K562 (cell line): ENCODE results near the gene KCNE1. TPM values are rescaled to one million over a fixed set of nuclear protein-coding genes. Genes with fewer than 3 reads are reported as not detected.
"Not testable (repeated sequence)": the region's sequence is repeated elsewhere in the genome, so short reads cannot be mapped to it uniquely, and the experiment has no call there.

ENCODE experiments used
- ATAC-seq: fragments of 200-7000 bp; cut with Tn5 transposase; 3 replicates; pipeline ENCODE4 v1.9.1; 2020; ENCODE audit warnings: moderate library complexity
- BruUV-seq: library from RNA; stranded (reverse); fragments of 400-500 nt; replicated peaks from 2 replicates; lab custom pipeline; 2021; lab: Mats Ljungman, UMichigan
- CTCF ChIA-PET: fragments of 300-600 bp; formaldehyde crosslinking; extraction: SDS; loops from one replicate; lab custom pipeline; 2021; ENCODE audit warnings: low intra/inter-chr PET ratio; lab: Yijun Ruan, JAX
- POLR2A ChIA-PET: fragments of 300-600, 350-650 bp; sonication (Branson Sonifier 250); formaldehyde crosslinking; extraction: SDS; loops from one replicate; lab custom pipeline; 2021; ENCODE audit warnings: antibody characterized with exemption, inconsistent platforms; lab: Yijun Ruan, JAX
- DNase-seq, 4 experiments: peaks; one replicate each; pipeline versions ENCODE4 v3.0.0 to v3.0.0-alpha.2; 2011 to 2018; ENCODE audit warnings: low spot score in 3 of 4, mixed read lengths in 3 of 4; ENCODE audit errors: extremely low read depth in 1 of 4
- FAIRE-seq: peaks from 2 replicates; lab custom pipeline; 2011; peaks lifted over from hg19 to GRCh38; lab: Jason Lieb, UNC
- H2AFZ ChIP-seq: 2 replicates; pipeline ENCODE4 v1.6.0; 2011; ENCODE audit warnings: low read depth, low read length, control low read depth, inconsistent platforms
- H3K27ac ChIP-seq: fragments of 200-600 bp; 3 replicates; pipeline ENCODE4 v1.8.0; 2011; ENCODE audit warnings: low read depth, mild to moderate bottlenecking, control low read depth, inconsistent platforms, low read length, moderate library complexity, mixed read lengths; ENCODE audit errors: extremely low read depth
- H3K27me3 ChIP-seq, 2 experiments: fragments of 300-600 bp in 1 of 2; 2 replicates in 1 of 2; 3 replicates in 1 of 2; pipeline versions ENCODE4 v1.6.0 to v1.8.0; 2011; ENCODE audit warnings: inconsistent platforms in 2 of 2, low read length in 2 of 2, mild to moderate bottlenecking in 1 of 2, mixed read lengths in 1 of 2, moderate library complexity in 1 of 2; ENCODE audit not compliant: control insufficient read depth in 2 of 2, insufficient read depth in 2 of 2
- H3K36me3 ChIP-seq: fragments of 300-600 bp; 3 replicates; pipeline ENCODE4 v1.8.0; 2011; ENCODE audit warnings: mild to moderate bottlenecking, low read length, inconsistent platforms; ENCODE audit not compliant: control insufficient read depth, insufficient read depth
- H3K4me1 ChIP-seq, 2 experiments: fragments of 200-600 bp in 1 of 2; replicated peaks in 1 of 2; 2 replicates in 1 of 2; 3 replicates in 1 of 2; pipeline versions ENCODE4 v1.5.1 to v1.8.0; 2011; ENCODE audit warnings: inconsistent platforms in 2 of 2, low read length in 2 of 2, mild to moderate bottlenecking in 1 of 2, mixed read lengths in 1 of 2, moderate library complexity in 1 of 2; ENCODE audit not compliant: control insufficient read depth in 2 of 2, insufficient read depth in 2 of 2
- H3K4me2 ChIP-seq: 2 replicates; pipeline ENCODE4 v1.6.1; 2011; ENCODE audit warnings: low read length, control low read depth, inconsistent platforms, mixed read lengths; ENCODE audit not compliant: insufficient read depth
- H3K4me3 ChIP-seq: fragments of 200-600 bp; sonication (generic), shearing (Covaris generic); 2 replicates; pipeline ENCODE4 v1.5.1; 2016; ENCODE audit warnings: control low read depth, inconsistent platforms
- H3K79me2 ChIP-seq: fragments of 200-600 bp; 3 replicates; pipeline ENCODE4 v1.8.0; 2011; ENCODE audit warnings: low read length, inconsistent platforms; ENCODE audit not compliant: control insufficient read depth, insufficient read depth
- H3K9ac ChIP-seq, 2 experiments: 2 replicates each; pipeline versions ENCODE4 v1.6.0 to v1.6.1; 2011; ENCODE audit warnings: low read depth in 2 of 2, low read length in 2 of 2, control low read depth in 1 of 2, inconsistent platforms in 1 of 2, mild to moderate bottlenecking in 1 of 2, mixed read lengths in 1 of 2; ENCODE audit not compliant: insufficient read depth in 1 of 2
- H3K9me1 ChIP-seq: one replicate; pipeline ENCODE4 v1.6.0; 2011; ENCODE audit warnings: inconsistent platforms, mild to moderate bottlenecking, low read length, moderate library complexity; ENCODE audit not compliant: control insufficient read depth, insufficient read depth
- H3K9me3 ChIP-seq: replicated peaks from 2 replicates; pipeline ENCODE4 v1.5.1; 2011; ENCODE audit warnings: low read depth, low read length, inconsistent platforms; ENCODE audit not compliant: control insufficient read depth, insufficient read depth
- H4K20me1 ChIP-seq: replicated peaks from 2 replicates; pipeline ENCODE4 v1.6.1; 2011; ENCODE audit warnings: low read length, inconsistent platforms, mixed read lengths; ENCODE audit not compliant: control insufficient read depth, insufficient read depth
- WGBS: fragments of 100-300 bp; shearing (Covaris generic); methylation state at CpG from one replicate; pipeline ENCODE4 v1.1.6; 2016; ENCODE audit warnings: low coverage, mixed read lengths; ENCODE audit not compliant: insufficient coverage; ENCODE audit errors: missing lambda C conversion rate; 5-methylcytosine and 5-hydroxymethylcytosine counted together
- in situ Hi-C: fragments of 300-500 bp; cut with MboI; formaldehyde crosslinking; loops from 4 replicates; pipeline ENCODE4 v1.15.0; 2018; ENCODE audit warnings: inconsistent platforms, mixed read lengths
- intact Hi-C: fragments of 100-400 bp; cut with micrococcal nuclease; formaldehyde crosslinking; loops from 2 replicates; pipeline ENCODE4 v1.14.2; 2022
- polyA plus RNA-seq, 8 experiments: library from polyadenylated mRNA; depleted of rRNA in 4 of 8; stranded (reverse) in 5 of 8; unstranded in 3 of 8; fragments of >200 nt; fragmentation: Nextera tagmentation in 2 of 8; fragmentation: Illumina TruSeq in 1 of 8; extraction: Ambion mirVana in 2 of 8; extraction: Trizol in 1 of 8; gene quantifications; 2 replicates each; pipeline versions ENCODE4 v1.2.1 to v1.2.3, GENCODE V29; 2011 to 2014; ENCODE audit warnings: inconsistent platforms in 1 of 8, missing spikeins in 1 of 8
- total RNA-seq, 7 experiments: library from RNA; depleted of rRNA in 6 of 7; stranded (reverse); fragments of >200 nt in 6 of 7; fragmentation: Illumina TruSeq in 2 of 7; extraction: Trizol in 2 of 7; gene quantifications; 2 replicates each; pipeline versions ENCODE4 v1.2.1 to v1.2.3, GENCODE V29; 2011 to 2021; ENCODE audit warnings: low replicate concordance in 1 of 7

The KCNE1 gene
- total and polyA plus RNA-seq, 9 of the 15 experiments (the other 6 are each of a cell fraction or from before 2014, with no cell fraction given), result 0.05 to 0.22 (median 0.11) TPM; not detected in 3

DNA sequence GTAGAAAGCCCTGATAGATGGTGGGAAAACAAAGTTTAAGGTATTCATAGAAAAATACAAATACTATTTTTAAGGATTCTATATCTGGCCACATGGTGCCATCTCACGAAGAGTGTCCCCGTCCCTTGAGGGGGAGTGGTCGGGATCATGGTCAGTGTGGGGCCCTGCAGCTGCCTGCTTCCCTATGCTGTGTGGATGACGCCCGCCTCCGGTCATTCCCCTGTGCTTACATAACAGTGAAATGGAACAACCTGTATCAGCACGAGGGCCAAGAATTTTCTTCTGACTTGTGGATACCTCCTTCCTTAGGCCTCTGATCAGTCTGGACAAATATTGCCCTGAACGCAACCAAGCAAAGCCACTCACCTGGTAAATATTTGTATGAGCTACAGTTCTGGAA is 84.7 kb downstream of the KCNE1 start:
- H3K9me3 ChIP-seq, H3K27me3 ChIP-seq, H3K79me2 ChIP-seq, H3K9me1 ChIP-seq, DNase-seq, H3K4me1 ChIP-seq, FAIRE-seq, H3K9ac ChIP-seq, in situ Hi-C loops, H3K4me2 ChIP-seq, H2AFZ ChIP-seq, intact Hi-C loops, H3K27ac ChIP-seq, H3K4me3 ChIP-seq, ATAC-seq, POLR2A ChIA-PET, CTCF ChIA-PET, BruUV-seq, H3K36me3 ChIP-seq, H4K20me1 ChIP-seq: not testable (repeated sequence)
- WGBS, result no CpG with 5 or more reads among the region's 8 CpGs

DNA sequence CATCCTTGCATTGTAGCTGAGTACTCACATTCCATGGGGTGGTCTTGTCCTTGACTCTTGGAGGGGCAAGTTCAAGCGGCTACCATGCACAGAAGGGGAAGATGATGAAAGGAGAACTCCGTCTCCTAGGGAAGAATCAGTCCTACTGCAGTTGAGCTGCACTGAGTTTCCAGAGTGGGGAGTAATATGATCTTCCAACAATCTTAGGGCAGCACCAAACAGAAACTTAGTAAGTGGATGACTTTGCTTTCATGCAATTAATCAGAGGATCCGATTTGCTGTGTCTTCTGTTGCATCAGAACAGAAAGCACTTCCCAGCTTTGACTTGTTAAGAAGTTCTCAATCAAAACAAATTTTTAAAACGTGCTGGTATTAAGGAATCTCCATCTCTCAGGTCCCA is 88.2 kb downstream of the KCNE1 start, which contains the start of gene SMIM34:
SMIM34 (minus strand) TSS at position 147 of the 400 bp plus-strand sequence; CDS start at position 35, 112 bp downstream.
- H3K9me3 ChIP-seq, H3K4me3 ChIP-seq, BruUV-seq, H3K27ac ChIP-seq, H3K36me3 ChIP-seq, H3K79me2 ChIP-seq, H2AFZ ChIP-seq, in situ Hi-C loops, ATAC-seq, DNase-seq, H3K9ac ChIP-seq, H4K20me1 ChIP-seq, H3K27me3 ChIP-seq, FAIRE-seq, H3K4me1 ChIP-seq, POLR2A ChIA-PET, intact Hi-C loops, H3K9me1 ChIP-seq, CTCF ChIA-PET, H3K4me2 ChIP-seq: not testable (repeated sequence)
- WGBS, result no CpG with 5 or more reads among the region's 4 CpGs

DNA sequence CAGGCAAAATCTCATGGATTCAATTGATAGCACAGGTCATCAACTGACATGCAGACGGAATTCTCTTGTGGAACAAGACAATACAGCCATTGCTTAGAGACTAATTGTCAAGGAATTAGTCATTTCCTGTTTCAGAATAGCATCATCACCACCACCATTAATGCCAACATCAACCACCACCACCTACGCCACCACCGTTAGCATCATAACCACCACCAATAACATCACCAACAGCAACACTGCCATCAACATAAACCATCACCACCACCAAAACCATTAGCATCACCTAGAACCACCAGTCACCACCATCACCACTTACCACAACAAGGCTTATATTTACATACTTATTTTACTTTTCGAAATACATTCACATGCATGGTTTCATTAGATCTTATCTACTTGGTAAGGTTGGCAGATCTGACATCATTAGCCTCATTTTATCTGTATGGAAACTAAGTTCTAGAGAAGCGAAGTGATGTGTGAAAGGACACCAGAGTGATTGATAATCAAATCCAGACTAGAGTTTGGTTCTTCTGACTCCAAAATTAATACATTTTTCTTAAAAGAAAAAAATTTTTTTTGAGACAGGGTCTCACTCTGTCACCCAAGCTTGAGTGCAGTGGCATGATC is 94.4 kb downstream of the KCNE1 start:
- WGBS, result no CpG with 5 or more reads among the region's 5 CpGs
- in situ Hi-C loops, FAIRE-seq, H2AFZ ChIP-seq, ATAC-seq, H4K20me1 ChIP-seq, intact Hi-C loops, POLR2A ChIA-PET, H3K27ac ChIP-seq, DNase-seq, H3K4me2 ChIP-seq, H3K9ac ChIP-seq, H3K36me3 ChIP-seq, CTCF ChIA-PET, H3K9me3 ChIP-seq, H3K27me3 ChIP-seq, H3K4me1 ChIP-seq, H3K79me2 ChIP-seq, H3K9me1 ChIP-seq, H3K4me3 ChIP-seq, BruUV-seq: not testable (repeated sequence)

DNA sequence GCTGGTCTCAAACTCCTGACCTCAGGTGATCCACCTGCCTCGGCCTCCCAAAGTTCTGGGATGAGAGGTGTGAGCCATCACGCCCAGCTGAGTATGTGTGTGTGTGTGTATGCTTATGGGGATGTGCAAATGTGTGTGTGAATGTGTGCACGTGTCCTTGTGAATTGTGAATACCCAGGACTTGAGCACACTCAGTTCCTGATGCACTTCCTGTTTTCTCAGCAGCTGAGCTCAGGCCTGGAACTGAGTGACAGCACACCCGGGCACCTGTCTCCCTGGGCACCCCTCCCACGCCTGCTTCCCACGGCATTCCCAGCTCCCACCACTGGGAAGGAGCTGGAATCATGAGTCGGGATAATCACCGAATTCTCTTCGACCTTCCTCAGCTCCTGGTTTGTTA is 104.7 kb downstream of the KCNE1 start:
- H3K9me3 ChIP-seq, H3K36me3 ChIP-seq, H3K27me3 ChIP-seq, H3K9me1 ChIP-seq, FAIRE-seq, DNase-seq, BruUV-seq, H3K4me1 ChIP-seq, H3K4me2 ChIP-seq, ATAC-seq, H4K20me1 ChIP-seq, intact Hi-C loops, H3K9ac ChIP-seq, H2AFZ ChIP-seq, CTCF ChIA-PET, H3K4me3 ChIP-seq, H3K79me2 ChIP-seq, H3K27ac ChIP-seq, POLR2A ChIA-PET, in situ Hi-C loops: not testable (repeated sequence)
- whole genome bisulfite sequencing, result no CpG with 5 or more reads among the region's 9 CpGs
